GM12878 (cell line): ENCODE measurements around the gene SOWAHB. TPM values are rescaled to one million over a fixed set of nuclear protein-coding genes. Genes with fewer than 3 reads are reported as not detected.

Experiments
- ATAC-seq: fragments of 200-7000 bp; cut with Tn5 transposase; 3 replicates; pipeline ENCODE4 v1.9.1; 2020; ENCODE audit warnings: mild to moderate bottlenecking, moderate library complexity
- Bru-seq: library from RNA; stranded (reverse); fragments of 400-500 nt; gene quantifications from one replicate; lab custom pipeline; 2021; lab: Mats Ljungman, UMichigan
- BruChase-seq, 2 experiments: library from RNA; stranded (reverse); fragments of 400-500 nt; gene quantifications; one replicate each; lab custom pipeline; 2021; lab: Mats Ljungman, UMichigan
- BruUV-seq: library from RNA; stranded (reverse); fragments of 400-500 nt; replicated peaks from 2 replicates; lab custom pipeline; 2021; lab: Mats Ljungman, UMichigan
- CTCF ChIA-PET: fragments of 300-600 bp; sonication (Branson Sonifier 250); formaldehyde crosslinking; extraction: SDS; loops from one replicate; lab custom pipeline; 2021; ENCODE audit warnings: inconsistent platforms; lab: Yijun Ruan, JAX
- POLR2A ChIA-PET: fragments of 350-600 bp; formaldehyde crosslinking; extraction: SDS; loops from one replicate; lab custom pipeline; 2021; ENCODE audit warnings: inconsistent platforms; lab: Charles Lee
- RAD21 ChIA-PET: fragments of 300-600 bp; sonication (Branson Sonifier 250); formaldehyde crosslinking; loops from one replicate; lab custom pipeline; 2023; ENCODE audit warnings: antibody characterized with exemption; ENCODE audit not compliant: unreplicated experiment; lab: Charles Lee
- SMC1A ChIA-PET: fragments of 300-600 bp; sonication (Branson Sonifier 250); formaldehyde crosslinking; loops from one replicate; lab custom pipeline; 2023; ENCODE audit not compliant: unreplicated experiment, uncharacterized antibody; lab: Charles Lee
- DNase-seq: peaks from one replicate; pipeline ENCODE4 v3.0.0-alpha.2; 2011; ENCODE audit warnings: low read depth, low spot score
- FAIRE-seq: peaks from 3 replicates; lab custom pipeline; 2011; peaks lifted over from hg19 to GRCh38; lab: Jason Lieb, UNC
- H2AFZ ChIP-seq: 2 replicates; pipeline ENCODE4 v1.6.0; 2011; ENCODE audit warnings: low read depth, low read length, control low read depth; ENCODE audit not compliant: control insufficient read depth
- H3K27ac ChIP-seq: 2 replicates; pipeline ENCODE4 v1.5.1; 2011; ENCODE audit warnings: control low read depth; ENCODE audit not compliant: control insufficient read depth, insufficient read depth
- H3K27me3 ChIP-seq, 2 experiments: replicated peaks in 1 of 2; 2 replicates each; pipeline versions ENCODE4 v1.6.0 to v1.6.1; 2011; ENCODE audit warnings: low read length in 1 of 2; ENCODE audit not compliant: control insufficient read depth in 2 of 2, insufficient read depth in 2 of 2
- H3K36me3 ChIP-seq, 2 experiments: 2 replicates each; pipeline ENCODE4 v1.5.1; 2011; ENCODE audit warnings: low read length in 1 of 2; ENCODE audit not compliant: control insufficient read depth in 2 of 2, insufficient read depth in 2 of 2
- H3K4me1 ChIP-seq: 2 replicates; pipeline ENCODE4 v1.6.1; 2011; ENCODE audit warnings: mild to moderate bottlenecking, low read length, moderate library complexity, mixed read lengths; ENCODE audit not compliant: control insufficient read depth, insufficient read depth
- H3K4me2 ChIP-seq: 2 replicates; pipeline ENCODE4 v1.6.0; 2011; ENCODE audit warnings: control low read depth; ENCODE audit not compliant: control insufficient read depth, insufficient read depth
- H3K4me3 ChIP-seq: fragments of 200-600 bp; sonication (generic); 2 replicates; pipeline ENCODE4 v1.5.1; 2016
- H3K79me2 ChIP-seq: 2 replicates; pipeline ENCODE4 v1.6.0; 2011; ENCODE audit warnings: low read length; ENCODE audit not compliant: control insufficient read depth, insufficient read depth
- H3K9ac ChIP-seq: 2 replicates; pipeline ENCODE4 v1.8.0; 2011; ENCODE audit warnings: low read length, control low read depth, mixed read lengths; ENCODE audit not compliant: control insufficient read depth, insufficient read depth
- H3K9me3 ChIP-seq: replicated peaks from 3 replicates; pipeline ENCODE4 v1.5.1; 2011; ENCODE audit warnings: mild to moderate bottlenecking, low read length; ENCODE audit not compliant: control insufficient read depth, insufficient read depth
- H4K20me1 ChIP-seq: 2 replicates; pipeline ENCODE4 v1.6.0; 2011; ENCODE audit not compliant: control insufficient read depth, insufficient read depth
- PAX5 ChIP-seq: IDR thresholded peaks from 2 replicates; pipeline ENCODE4 v1.6.1; 2011; ENCODE audit warnings: low read depth, low read length, borderline replicate concordance
- POLR2A ChIP-seq: IDR thresholded peaks from 2 replicates; pipeline ENCODE4 v1.6.1; 2011; ENCODE audit warnings: low read depth, mild to moderate bottlenecking, low read length
- WGBS: methylation state at CpG from one replicate; pipeline ENCODE4 v1.1.6; 2016; ENCODE audit warnings: low lambda C conversion rate; ENCODE audit not compliant: insufficient replicate concordance, insufficient coverage; ENCODE audit errors: missing lambda C conversion rate; 5-methylcytosine and 5-hydroxymethylcytosine counted together
- in situ Hi-C: fragments of 300-500 bp; cut with MboI; formaldehyde crosslinking; loops from 9 replicates; pipeline ENCODE4 v1.14.3; 2018; ENCODE audit warnings: mixed read lengths
- intact Hi-C: fragments of 100-400 bp; cut with micrococcal nuclease; formaldehyde crosslinking; loops from one replicate; pipeline ENCODE4 v1.14.2; 2022; ENCODE audit not compliant: unreplicated experiment
- long read RNA-seq, 2 experiments: library from polyadenylated mRNA; unstranded; transcript quantifications; one replicate each; pipeline ENCODE4 v2.0.0, GENCODE V29; 2019 to 2020
- polyA minus RNA-seq, 3 experiments: library from RNA; depleted of rRNA, polyadenylated mRNA; stranded (reverse); fragments of >200 nt; gene quantifications; 2 replicates each; pipeline ENCODE4 v1.2.3, GENCODE V29; 2011
- polyA plus RNA-seq, 11 experiments: library from polyadenylated mRNA; depleted of rRNA in 4 of 11; unstranded in 6 of 11; stranded (reverse) in 5 of 11; fragments of >200 nt; fragmentation: Nextera tagmentation in 4 of 11; fragmentation: Illumina TruSeq in 1 of 11; extraction: Ambion mirVana in 4 of 11; extraction: Trizol in 1 of 11; gene quantifications; 1 replicate in 1 of 11; 2 replicates in 10 of 11; pipeline versions ENCODE4 v1.2.1 to v1.2.3, GENCODE V29; 2011 to 2016; ENCODE audit warnings: inconsistent platforms in 2 of 11, missing spikeins in 2 of 11, low read depth in 1 of 11
- total RNA-seq, 4 experiments: library from RNA; depleted of rRNA in 3 of 4; stranded (reverse); fragments of >200 nt in 3 of 4; fragmentation: Illumina TruSeq in 1 of 4; extraction: Trizol in 1 of 4; gene quantifications; 2 replicates each; pipeline versions ENCODE4 v1.2.1 to v1.2.3, GENCODE V29; 2013 to 2021

The SOWAHB gene
- total RNA-seq (2013; cell fraction: nucleolus; rRNA removed): not detected in 2 replicates
- 0.05 and 0.06 TPM in 2 replicates for total RNA-seq (2014; rRNA removed)
- 0.04 and 0.09 TPM in 2 replicates for total RNA-seq (2014; rRNA removed; fragmentation: Illumina TruSeq; extraction: Trizol)
- total RNA-seq (2021): 0.05 and 0.10 TPM in 2 replicates
- polyA plus RNA-seq (2011; ENCODE audit: low read depth): 0.89 TPM
- 0.03 TPM in 1 of 2 replicates, not detected in the other for polyA plus RNA-seq (2011; rRNA removed)
- polyA plus RNA-seq (2011; cell fraction: cytosol; rRNA removed): not detected in 2 replicates
- polyA plus RNA-seq (2011; cell fraction: nucleus; rRNA removed): not detected in 2 replicates
- polyA plus RNA-seq (2012): 0.92 and 1.3 TPM in 2 replicates
- 0.01 and 0.06 TPM in 2 replicates for polyA plus RNA-seq (2014; fragmentation: Illumina TruSeq; extraction: Trizol)
- polyA plus RNA-seq (2014; fragmentation: Nextera tagmentation; extraction: Ambion mirVana): not detected
- polyA plus RNA-seq (2014; rRNA removed): 0.04 and 0.13 TPM in 2 replicates
- not detected for polyA plus RNA-seq (2016; fragmentation: Nextera tagmentation; extraction: Ambion mirVana)
- polyA minus RNA-seq (2011; rRNA and poly(A)+ RNA removed): not detected in 2 replicates
- polyA minus RNA-seq (2011; cell fraction: cytosol; rRNA and poly(A)+ RNA removed): not detected in 2 replicates
- not detected in 2 replicates for polyA minus RNA-seq (2011; cell fraction: nucleus; rRNA and poly(A)+ RNA removed)
- percentile 15 among the genes with signal in this experiment for Bru-seq, nascent RNA
- not detected for BruChase-seq, experiment 1, labeled RNA remaining after a 6-hour chase
- percentile 15 among the genes with signal in this experiment for BruChase-seq, experiment 2, labeled RNA remaining after a 2-hour chase
- long read RNA-seq, experiment 1: 0 reads
- long read RNA-seq, experiment 2: 0 reads

GRCh38 chr4:76897536-76898384 lies at the start of gene SOWAHB:
Gene SOWAHB (minus strand): TSS chr4:76898144. CDS start chr4:76897849, 295 bp downstream.
- Histone ChIP-seq H3K4me3 (peak within 1 kb of the TSS; percentile 67), H3K36me3 (no peaks in the 10 kb centered on the region), H3K27me3 (peaks cover 11 to 12% of the 10 kb centered on the region in 2 experiments), H3K9ac (peak within 1 kb of the TSS; percentile 38; the same call in 1 of the 2 replicates), H3K79me2 (no peaks in the 10 kb centered on the region), H3K27ac (no peak within 1 kb of the TSS), H3K4me2 (peak within 1 kb of the TSS; percentile 92), H3K4me1 (no peaks in the 10 kb centered on the region), H3K9me3 (no peaks in the 10 kb centered on the region; the same call in 2 of the 3 replicates), H4K20me1 (no peaks in the 10 kb centered on the region), H2AFZ (peak within 1 kb of the TSS; percentile 59)
- BruUV-seq: no TSS peak
- ChIA-PET POLR2A (no interaction called here), RAD21 (no interaction called here), SMC1A (no interaction called here), CTCF (interaction anchor here (0.6 kb wide), 1 partner anchor 1641 kb away, joined by 4 read pairs; no protein-coding TSS in a partner anchor)
- no peak for TF ChIP-seq PAX5
- TF ChIP-seq POLR2A: peak; percentile 53; the same call in 1 of the 2 replicates
- intact Hi-C loops (no loop called here), in situ Hi-C loops (no loop called here)
- DNase-seq (no peak), FAIRE-seq (no peak), ATAC-seq (peak; percentile 67)
- whole genome bisulfite sequencing: 7% methylated on average over 76 of the region's 76 CpGs
